Neural cell (in vitro differentiated cells): ENCODE measurements around the gene CERT1.

ENCODE experiments used
- EP300 ChIP-seq: fragments of 450-650 bp; conservative IDR thresholded peaks from 2 replicates; pipeline ENCODE4 v1.6.1; 2014; ENCODE audit warnings: antibody characterized with exemption, mild to moderate bottlenecking, moderate library complexity; ENCODE audit not compliant: poor library complexity, severe bottlenecking
- EZH2 ChIP-seq: fragments of 200-600, 300-800 bp; shearing (Covaris generic), sonication (generic); IDR thresholded peaks from 2 replicates; pipeline ENCODE4 v1.6.1; 2014; ENCODE audit warnings: antibody characterized with exemption, low read length, borderline replicate concordance, mild to moderate bottlenecking; ENCODE audit not compliant: insufficient read depth, poor library complexity, severe bottlenecking
- POLR2AphosphoS5 ChIP-seq: IDR thresholded peaks from 2 replicates; pipeline ENCODE4 v1.6.1; 2012
- TAF1 ChIP-seq: IDR thresholded peaks from 2 replicates; pipeline ENCODE4 v1.6.1; 2012; ENCODE audit warnings: low read depth
- TF ChIP-seq, protein P1 (sequence below): fragments of 450-650 bp; IDR thresholded peaks from 2 replicates; pipeline ENCODE4 v1.5.1; 2014; ENCODE audit warnings: antibody characterized with exemption, mild to moderate bottlenecking, moderate library complexity; ENCODE audit not compliant: poor library complexity, severe bottlenecking

DNA sequence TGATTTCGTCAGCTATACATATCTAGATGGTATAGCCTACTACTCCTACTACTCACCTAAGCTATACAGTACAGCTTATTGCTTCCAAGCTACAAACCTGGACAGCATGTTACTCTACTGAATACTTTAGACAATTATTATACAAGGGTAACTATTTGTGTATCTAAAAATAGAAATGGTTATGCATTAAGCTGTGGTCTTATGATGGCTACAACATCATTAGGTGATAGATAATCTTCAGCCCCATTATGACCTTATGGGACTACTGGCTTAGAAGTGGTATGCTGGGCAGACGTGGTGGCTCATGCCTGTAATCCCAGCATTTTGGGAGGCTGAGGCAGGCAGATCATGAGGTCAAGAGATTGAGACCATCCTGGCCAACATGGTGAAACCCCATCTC, 40.2 kb downstream of the CERT1 start:
- TF ChIP-seq, protein P1, sequence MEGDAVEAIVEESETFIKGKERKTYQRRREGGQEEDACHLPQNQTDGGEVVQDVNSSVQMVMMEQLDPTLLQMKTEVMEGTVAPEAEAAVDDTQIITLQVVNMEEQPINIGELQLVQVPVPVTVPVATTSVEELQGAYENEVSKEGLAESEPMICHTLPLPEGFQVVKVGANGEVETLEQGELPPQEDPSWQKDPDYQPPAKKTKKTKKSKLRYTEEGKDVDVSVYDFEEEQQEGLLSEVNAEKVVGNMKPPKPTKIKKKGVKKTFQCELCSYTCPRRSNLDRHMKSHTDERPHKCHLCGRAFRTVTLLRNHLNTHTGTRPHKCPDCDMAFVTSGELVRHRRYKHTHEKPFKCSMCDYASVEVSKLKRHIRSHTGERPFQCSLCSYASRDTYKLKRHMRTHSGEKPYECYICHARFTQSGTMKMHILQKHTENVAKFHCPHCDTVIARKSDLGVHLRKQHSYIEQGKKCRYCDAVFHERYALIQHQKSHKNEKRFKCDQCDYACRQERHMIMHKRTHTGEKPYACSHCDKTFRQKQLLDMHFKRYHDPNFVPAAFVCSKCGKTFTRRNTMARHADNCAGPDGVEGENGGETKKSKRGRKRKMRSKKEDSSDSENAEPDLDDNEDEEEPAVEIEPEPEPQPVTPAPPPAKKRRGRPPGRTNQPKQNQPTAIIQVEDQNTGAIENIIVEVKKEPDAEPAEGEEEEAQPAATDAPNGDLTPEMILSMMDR = no peak
- TF ChIP-seq EZH2 = no peak
- no peak for TF ChIP-seq TAF1
- TF ChIP-seq EP300 = no peak
- TF ChIP-seq POLR2AphosphoS5 = no peak
